NCI-H2171 (cell line): ENCODE results near the gene MET.
"Not testable (repeated sequence)": the region's sequence is repeated elsewhere in the genome, so short reads cannot be mapped to it uniquely, and the experiment has no call there.

Experiments
- DNase-seq: peaks from one replicate; lab custom pipeline; 2025; lab: John Stamatoyannopoulos, UW

MET gene

DNA sequence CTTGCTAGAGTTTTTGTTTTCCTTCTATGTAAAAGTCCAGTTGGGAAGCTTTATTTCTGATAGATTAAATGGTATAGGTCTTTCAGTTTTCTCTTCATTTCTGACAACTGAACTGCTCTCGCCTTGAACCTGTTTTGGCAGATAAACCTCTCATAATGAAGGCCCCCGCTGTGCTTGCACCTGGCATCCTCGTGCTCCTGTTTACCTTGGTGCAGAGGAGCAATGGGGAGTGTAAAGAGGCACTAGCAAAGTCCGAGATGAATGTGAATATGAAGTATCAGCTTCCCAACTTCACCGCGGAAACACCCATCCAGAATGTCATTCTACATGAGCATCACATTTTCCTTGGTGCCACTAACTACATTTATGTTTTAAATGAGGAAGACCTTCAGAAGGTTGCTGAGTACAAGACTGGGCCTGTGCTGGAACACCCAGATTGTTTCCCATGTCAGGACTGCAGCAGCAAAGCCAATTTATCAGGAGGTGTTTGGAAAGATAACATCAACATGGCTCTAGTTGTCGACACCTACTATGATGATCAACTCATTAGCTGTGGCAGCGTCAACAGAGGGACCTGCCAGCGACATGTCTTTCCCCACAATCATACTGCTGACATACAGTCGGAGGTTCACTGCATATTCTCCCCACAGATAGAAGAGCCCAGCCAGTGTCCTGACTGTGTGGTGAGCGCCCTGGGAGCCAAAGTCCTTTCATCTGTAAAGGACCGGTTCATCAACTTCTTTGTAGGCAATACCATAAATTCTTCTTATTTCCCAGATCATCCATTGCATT lies 27.1 kb downstream of the MET start:
- DNase-seq = peak; percentile 82

DNA sequence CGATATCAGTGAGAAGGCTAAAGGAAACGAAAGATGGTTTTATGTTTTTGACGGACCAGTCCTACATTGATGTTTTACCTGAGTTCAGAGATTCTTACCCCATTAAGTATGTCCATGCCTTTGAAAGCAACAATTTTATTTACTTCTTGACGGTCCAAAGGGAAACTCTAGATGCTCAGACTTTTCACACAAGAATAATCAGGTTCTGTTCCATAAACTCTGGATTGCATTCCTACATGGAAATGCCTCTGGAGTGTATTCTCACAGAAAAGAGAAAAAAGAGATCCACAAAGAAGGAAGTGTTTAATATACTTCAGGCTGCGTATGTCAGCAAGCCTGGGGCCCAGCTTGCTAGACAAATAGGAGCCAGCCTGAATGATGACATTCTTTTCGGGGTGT lies 27.7 kb downstream of the MET start:
- no peak for DNase-seq

DNA sequence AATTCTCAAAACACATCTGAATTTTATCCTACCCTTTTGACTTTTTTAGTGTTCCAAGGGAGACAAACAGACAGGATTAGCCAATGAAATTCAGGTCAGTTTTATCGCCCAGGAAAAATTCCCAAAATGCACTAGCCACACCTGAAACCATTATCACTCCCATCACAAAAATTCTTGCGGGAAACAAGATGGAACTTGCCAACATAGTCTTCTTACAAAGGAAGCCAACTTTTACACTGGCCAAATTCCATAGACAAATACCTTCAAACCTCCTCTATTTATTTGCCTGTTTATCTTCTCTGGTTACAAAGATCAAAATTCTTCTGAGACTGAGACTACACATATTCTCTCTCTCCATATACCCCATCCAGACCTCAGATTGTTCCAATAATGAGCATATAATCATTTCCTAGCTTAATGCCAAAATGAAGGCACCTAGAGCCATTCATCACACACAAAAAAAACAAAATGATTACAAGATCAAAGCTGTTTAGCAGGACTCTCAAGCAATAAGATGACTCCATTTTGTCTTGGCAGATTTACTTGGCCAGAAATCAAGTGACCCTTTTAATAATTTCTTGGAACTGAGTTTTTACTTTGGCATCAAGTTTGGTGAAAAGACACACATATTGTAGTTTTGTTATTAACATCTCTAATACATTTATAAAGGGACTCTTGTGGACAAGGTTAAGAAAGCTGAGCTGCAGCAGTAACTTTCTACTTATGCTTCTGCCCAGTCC lies 30.2 kb downstream of the MET start:
- DNase-seq = no peak

DNA sequence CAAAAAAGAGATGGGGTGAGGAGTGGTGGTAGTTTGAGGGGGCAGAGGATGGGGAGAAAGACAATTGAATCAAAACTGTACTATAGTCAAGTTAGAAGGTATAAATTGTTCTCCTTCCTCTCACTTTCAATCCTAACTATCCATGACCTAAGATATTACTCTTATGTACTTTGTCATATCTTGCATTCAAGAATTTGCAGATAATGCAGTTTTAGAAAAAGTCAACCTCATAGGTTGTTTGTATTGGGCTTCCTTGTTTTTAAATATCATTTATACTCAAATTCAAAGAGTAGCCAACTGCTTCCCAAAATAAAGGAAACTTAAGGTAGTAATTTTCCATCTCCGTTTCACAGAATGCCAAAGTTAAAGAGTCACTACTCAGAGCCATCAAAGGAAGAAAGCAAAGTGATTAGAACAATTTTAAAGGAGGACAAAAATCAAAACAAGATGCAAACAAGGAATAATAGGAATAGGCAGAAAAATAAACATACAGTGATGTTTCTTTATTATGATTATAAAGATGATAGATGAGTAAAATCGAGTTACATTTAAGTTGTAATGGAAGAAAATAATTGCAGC lies 32.7 kb downstream of the MET start:
- DNase-seq = no peak

DNA sequence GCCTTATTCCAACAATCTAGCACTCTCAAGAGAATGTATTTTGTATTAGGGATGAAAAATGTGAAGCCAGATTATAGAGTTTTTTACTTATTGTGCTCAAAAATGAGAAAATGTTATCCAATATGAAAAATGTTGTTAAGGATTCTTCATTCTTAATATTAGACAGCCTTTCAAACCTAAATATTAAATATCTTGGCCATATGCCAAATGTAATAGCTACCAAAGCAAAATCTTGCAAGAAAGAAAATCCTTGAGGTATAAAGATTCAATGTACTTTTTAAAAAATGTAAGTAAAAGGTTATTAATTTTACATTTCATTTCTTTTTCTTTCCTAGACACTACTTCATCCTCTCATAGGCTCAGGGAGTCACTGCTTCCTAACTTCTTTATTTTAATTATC lies 33.4 kb downstream of the MET start:
- no peak for DNase-seq

DNA sequence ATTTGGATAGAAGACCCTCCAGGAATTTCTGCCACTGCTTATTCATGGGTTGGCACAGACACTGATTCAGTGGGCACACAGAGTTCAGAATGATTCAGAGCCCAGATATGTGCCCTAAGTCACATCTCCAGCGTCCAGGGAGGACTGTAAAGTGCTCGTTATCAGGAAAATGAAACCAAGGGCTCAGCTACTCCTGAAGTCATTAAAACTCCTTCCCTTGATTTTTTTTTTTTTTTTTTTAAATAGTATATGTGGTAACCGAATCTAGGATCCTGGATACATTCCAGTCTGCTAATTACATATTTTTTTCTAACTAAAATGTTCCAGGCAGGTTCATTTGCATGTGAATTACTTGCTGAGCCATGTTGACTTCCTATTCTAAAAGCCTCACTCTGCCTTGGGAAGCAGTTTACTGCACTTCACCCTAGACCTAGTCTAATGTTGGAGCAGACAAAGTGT lies 34.7 kb downstream of the MET start:
- DNase-seq = no peak

DNA sequence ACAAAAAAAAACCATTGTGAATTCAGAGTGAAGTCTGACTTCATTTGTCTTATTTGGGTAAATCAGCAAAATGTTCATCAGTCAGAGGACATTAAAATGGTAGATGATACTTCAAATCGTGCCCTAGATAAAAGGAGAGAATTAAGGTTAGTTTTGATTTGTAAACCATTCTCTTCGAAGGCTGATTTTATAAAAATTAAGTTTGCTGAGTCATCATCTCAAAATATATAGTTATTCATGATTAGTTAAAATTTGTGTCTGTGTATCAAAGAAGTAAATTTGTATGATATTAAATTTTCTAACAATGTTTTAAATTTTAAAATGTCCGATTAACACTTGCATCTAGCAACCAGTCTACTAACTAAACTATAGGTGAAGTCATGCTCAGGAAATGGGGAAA lies 35.3 kb downstream of the MET start:
- DNase-seq = no peak

DNA sequence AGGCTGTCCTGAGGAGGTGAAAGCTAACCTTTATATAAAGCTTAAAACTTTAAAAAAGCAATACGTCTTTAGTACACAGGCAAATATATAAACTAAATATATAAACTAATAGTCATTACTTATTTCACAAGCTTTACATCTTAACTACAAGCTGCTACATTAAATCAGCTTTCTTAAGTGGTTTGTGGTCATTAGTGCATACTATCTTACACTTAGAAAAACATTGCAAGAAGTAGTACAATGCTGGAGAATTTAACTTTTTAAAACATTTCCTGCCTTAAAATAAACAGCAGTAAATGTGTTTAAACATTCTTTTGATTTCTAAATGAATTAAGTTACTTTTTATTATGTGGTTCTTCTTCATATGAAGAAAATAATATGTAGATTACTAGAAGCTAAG lies 36.3 kb downstream of the MET start:
- DNase-seq = no peak

DNA sequence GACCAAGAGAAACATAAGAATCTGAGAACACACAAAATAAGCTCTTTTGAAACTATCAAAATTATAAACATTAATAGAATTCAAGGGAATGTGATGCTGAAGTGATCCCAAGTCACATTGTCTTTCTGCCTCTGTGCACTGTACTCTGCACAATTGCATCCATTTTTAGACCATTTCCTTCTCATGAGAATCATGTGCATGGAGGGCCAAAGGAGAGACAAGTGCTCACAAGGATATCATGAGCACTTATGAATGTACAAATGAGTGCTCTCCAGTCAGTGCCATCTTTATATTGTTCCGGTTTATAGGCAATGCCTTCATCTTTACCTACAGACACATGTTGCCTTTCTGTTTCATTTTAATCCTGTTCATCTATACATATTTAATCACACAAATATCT lies 36.9 kb downstream of the MET start:
- DNase-seq = no peak

DNA sequence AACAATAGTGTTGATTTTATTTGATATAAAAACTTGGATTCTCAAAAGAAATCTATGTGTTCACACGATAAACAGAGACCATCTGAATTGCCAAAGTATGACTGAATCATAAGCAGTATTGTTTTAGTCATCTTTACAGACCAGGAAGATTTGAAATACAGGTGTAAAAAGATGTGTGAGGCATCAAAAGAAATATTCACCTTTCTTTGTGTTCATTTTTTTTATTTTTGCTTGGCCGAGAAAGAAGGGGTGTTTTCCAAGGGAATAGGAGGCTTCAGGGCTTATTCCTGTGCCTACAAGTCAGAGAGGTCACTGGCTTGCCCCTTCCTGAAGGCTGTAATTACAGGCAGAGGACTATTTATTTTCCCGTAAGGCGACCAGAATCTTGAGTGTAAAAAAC lies 37.3 kb downstream of the MET start:
- no peak for DNase-seq

DNA sequence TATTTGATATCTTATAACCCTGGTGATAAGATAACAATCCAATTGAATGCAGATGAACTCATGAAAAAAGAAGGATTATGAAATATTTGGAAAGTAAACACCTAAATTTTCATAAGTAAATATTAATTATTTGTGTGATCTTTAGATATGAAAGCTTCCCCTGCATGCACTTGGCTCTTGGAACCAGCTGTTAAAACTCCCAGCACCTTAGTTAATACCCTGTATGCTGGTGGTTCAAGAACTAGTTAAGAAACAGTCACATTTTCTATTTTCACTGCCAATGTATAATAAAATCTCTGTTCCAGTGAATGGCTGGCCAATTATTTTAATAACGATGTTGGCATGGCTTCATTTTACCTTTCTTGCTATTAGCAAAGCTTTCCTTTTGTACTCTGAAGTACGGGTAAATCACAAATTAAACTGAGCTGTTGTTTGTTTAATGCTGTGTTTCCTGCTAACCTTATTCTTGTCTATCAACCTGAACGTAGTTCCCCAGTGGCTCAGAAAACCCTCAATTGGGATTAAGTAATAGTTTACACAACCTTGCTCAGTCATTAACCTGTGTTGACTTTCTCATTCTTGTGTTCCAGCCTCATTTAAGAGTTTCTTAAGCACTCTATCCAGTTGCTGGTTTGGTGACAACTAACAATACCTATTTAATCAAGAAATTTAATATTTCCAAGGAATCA lies 38.9 kb downstream of the MET start:
- no peak for DNase-seq

DNA sequence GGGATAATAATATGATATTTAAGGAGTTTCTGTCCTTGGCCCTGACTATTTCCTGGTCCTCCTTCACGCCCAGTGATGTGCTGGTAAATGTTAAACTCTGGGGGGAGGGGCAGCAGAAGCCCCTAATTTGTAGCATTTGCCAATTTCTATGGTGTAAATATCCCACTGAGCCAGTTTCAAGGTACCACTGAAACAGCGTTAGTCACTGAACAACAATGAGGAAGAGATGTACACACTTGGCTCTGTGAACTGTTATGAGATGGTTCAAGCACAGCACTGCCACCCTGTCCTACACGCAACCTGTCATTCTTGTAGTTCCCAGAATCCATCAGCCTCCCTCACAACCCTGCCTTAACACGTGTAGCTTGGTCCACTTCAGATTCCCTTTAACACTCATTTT lies 39.8 kb downstream of the MET start:
- no peak for DNase-seq

DNA sequence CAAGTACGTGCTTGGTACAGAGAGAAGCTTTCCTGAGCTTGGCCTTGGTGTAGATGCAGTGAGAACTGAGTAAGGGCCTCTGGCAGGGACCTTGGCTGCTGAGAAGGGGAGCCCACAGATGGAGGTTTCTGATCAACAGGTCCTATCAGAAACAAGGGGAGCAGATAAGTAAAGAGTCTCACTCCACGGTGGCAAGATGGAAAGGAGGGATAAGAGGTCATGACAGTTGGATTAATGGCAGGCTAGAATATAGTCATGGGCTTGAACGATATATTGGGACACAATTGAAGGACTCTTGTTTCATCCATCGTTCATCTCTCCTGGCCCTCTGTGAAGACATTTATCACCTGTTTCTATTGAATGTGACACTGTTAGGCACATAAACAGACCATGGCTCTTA lies 41.5 kb downstream of the MET start:
- DNase-seq = no peak

DNA sequence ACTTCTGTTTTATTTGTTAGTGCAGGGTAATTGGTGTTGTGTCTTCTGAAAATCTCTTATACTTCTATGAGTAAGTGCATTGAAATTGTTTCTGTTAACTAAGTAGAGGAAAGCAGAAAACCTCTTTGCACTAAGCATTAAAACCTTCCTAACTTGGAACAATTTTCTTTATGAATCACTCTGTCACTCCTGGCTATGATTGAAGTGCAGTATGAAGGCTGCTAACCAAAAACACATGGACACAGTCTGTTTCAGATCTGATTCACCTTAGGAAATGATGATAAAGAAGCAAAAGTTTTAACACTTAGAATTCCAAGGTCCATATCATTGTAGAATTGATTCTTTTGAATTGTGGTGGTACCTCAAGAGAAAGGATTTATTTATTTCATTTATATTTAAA lies 41.9 kb downstream of the MET start:
- DNase-seq = no peak

DNA sequence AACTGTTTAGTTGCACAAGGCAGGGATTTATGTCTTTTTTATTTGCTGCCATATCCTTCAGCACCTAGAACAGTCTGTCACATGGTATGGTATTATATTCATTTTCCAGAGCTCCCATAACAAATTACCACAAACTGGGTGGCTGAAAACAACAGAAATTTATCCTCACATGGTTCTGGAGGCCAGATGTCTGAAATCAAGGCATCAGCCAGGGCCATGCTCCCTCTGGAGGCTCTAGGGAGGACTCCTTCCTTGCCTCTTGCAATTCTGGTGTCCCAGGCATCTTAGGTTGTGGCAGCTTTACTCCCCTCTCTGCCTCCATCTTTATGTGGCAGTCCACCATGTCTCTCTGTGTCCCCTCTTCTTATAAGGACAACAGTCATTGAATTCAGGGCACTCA lies 43.1 kb downstream of the MET start:
- DNase-seq = no peak

DNA sequence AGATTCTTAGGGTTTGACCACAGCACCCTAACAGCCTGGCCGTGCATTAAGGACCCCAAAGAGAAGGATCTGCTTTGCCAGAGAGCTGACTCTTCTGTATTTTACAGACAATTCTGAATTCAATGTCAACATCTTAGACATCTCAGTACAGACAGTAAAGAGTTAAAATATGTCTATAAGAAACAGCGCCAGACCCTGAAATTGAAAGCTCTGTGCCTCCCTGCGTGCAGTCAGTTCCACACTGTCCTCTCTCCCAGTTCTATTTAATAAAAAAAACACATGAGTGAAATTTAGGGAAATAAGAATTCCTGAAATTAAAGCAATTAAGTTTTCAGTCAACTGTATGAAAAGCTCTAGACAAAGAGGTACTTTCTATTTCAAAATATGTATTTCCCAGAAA lies 45.1 kb downstream of the MET start:
- DNase-seq = no peak

DNA sequence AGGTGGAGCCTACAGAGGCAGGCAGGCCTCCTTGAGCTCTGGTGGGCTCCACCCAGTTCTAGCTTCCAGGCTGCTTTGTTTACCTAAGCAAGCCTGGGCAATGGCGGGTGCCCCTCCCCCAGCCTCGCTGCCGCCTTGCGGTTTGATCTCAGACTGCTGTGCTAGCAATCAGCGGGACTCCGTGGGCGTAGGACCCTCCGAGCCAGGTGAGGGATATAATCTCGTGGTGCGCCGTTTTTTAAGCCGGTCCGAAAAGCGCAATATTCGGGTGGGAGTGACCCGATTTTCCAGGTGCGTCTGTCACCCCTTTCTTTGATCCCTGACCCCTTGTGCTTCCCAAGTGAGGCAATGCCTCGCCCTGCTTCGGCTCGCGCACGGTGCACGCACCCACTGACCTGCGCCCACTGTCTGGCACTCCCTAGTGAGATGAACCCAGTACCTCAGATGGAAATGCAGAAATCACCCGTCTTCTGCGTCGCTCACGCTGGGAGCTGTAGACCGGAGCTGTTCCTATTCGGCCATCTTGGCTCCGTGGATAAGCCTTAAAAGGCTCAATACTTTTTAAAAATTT lies 52.0 kb downstream of the MET start:
- not testable (repeated sequence) for DNase-seq

DNA sequence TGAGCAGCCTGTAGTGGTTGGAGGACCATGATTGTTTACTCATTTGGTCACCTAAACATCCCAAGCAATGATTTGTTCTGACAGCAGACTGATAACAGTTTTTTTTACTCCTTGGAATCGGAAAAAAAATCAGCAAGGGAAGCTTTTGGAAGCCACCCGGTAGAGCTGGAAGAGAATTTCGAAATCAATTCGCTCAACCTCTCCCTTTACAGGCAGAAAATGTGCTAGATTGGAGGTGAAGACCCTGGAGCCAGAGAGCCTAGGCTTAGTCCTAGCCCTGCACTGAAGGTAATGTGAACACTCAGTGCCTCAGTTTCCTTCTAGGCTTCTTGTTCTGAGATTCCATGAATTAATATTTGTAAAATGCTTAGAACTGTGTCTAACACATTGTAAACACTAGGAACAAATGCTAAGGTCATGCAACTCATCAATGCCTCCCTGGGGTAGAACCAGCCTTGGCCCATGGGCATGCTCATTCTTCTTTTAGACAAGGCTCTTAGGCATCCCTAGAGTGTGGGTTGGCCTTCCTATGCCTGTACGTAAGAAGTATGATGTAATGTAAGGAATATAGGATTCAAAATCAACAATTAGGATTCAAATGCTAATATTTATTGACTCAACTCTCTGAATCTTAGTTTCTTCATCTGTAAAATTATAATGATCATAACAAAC lies 52.7 kb downstream of the MET start:
- no peak for DNase-seq

DNA sequence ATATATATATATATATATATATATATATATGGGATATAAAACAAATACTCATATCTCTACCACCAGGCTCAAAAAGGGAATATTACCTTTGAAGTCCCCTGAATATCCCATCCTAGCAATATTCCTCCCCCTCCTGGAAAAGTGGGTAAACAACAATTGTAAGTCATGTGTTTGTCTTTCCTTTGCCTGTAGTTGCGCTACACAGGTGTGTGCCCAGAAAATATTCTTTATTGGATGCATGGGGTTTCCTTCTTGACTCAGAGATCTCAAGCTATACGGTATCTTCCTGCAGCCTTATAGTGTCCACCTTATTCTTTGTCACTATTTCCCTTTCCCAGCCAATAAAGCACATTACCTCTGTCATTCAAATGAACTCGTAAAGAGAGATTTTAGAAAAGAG lies 54.2 kb downstream of the MET start:
- DNase-seq = no peak

DNA sequence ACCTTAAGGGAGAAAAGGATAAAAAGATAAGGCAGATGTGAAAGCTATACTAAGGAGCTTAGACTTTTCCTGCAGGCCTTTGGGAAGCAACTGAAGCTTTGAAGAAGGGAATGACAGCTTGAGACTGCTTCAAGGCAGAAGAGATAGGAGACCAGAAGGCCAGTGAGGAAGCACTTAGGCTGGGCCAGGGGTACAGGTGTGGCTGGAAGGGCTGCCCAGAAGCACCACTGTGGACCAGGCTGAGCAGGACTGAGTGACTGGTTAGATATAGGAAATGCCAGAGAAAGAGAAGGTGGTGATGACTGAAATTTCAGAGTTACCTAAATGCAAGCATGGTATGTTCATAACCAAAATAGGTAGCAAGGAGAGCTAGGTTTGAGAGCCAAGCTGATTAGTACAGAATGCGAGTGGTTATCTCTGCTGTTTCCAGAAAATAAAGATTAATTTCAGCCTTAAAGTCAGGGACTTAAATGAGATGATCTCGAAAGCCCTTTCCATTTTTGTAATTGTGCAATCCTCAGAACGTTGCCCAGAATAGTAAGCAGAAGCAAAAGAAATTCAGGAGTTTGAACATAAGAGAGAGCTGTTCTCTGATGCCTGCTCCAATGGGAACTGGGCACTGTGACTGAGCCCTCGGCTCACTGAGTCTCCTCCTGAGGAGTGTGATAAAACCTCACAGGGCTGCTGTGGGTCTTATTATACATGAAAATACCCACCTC lies 54.9 kb downstream of the MET start:
- DNase-seq = no peak

DNA sequence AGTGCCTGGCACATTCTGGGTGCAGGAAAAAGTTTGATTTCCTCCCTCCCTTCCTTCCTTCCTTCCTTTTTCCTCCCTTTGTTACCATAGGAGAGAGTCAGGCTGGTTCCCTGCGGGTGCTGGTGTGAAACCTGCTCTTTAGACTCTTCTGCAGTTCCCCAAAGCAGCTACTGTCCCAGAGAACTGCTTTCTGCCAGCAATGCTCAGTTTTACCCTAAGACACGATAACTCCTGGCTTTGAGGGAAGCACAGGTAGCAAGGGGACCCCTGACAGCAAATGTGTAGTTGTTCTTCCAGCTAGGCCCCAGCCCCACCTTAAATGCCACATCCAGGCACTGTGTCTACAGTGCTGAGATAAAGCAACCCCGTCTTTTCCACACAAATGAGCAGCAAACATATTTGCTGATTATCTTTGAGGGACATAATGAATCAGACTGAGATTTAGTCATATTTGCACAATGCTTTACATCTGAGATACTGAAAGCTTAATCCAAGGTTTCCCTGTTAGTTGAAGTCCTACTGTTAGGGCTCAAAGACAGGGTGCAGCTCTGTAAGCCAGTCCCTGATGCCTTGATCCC lies 55.5 kb downstream of the MET start:
- DNase-seq = no peak
